Smooth muscle cell (in vitro differentiated cells): Measurements from ENCODE around the gene PPP2R5D. TPM values are rescaled to one million over a fixed set of nuclear protein-coding genes. Genes with fewer than 3 reads are reported as not detected.

ENCODE experiments used
- DNase-seq: peaks from one replicate; lab custom pipeline; 2025; ENCODE audit not compliant: unreplicated experiment; lab: John Stamatoyannopoulos, UW
- H2AFZ ChIP-seq: fragments of 200-600 bp; sonication (generic); 2 replicates; pipeline ENCODE4 v1.6.0; 2016; ENCODE audit warnings: antibody characterized with exemption, low read depth, mild to moderate bottlenecking
- H3F3A ChIP-seq: fragments of 200-600 bp; sonication (generic); 2 replicates; pipeline ENCODE4 v1.6.0; 2017; ENCODE audit warnings: antibody characterized with exemption, low read depth
- H3K27ac ChIP-seq: fragments of 200-600 bp; sonication (generic); 2 replicates; pipeline ENCODE4 v1.5.1; 2016; ENCODE audit warnings: low read depth, mild to moderate bottlenecking
- H3K27me3 ChIP-seq: fragments of 200-600 bp; sonication (generic); 2 replicates; pipeline ENCODE4 v1.6.1; 2016; ENCODE audit warnings: low read depth, mild to moderate bottlenecking
- H3K36me3 ChIP-seq: fragments of 200-600 bp; sonication (generic); 2 replicates; pipeline ENCODE4 v1.5.1; 2016; ENCODE audit warnings: low read depth
- H3K4me1 ChIP-seq: fragments of 200-600 bp; sonication (generic); 2 replicates; pipeline ENCODE4 v1.5.1; 2016; ENCODE audit warnings: low read depth
- H3K4me2 ChIP-seq: fragments of 200-600 bp; sonication (generic); 2 replicates; pipeline ENCODE4 v1.6.0; 2016; ENCODE audit warnings: mild to moderate bottlenecking
- H3K4me3 ChIP-seq: fragments of 200-600 bp; sonication (generic); 2 replicates; pipeline ENCODE4 v1.5.1; 2016; ENCODE audit warnings: mild to moderate bottlenecking
- H3K79me2 ChIP-seq: fragments of 200-600 bp; sonication (generic); 2 replicates; pipeline ENCODE4 v1.6.0; 2016; ENCODE audit warnings: low read depth, mild to moderate bottlenecking
- H3K9ac ChIP-seq: fragments of 200-600 bp; sonication (generic); 2 replicates; pipeline ENCODE4 v1.6.0; 2016; ENCODE audit warnings: low read depth
- H3K9me3 ChIP-seq: fragments of 200-600 bp; sonication (generic); replicated peaks from 2 replicates; pipeline ENCODE4 v1.5.1; 2016; ENCODE audit warnings: low read depth
- H4K20me1 ChIP-seq: fragments of 200-600 bp; sonication (generic); 2 replicates; pipeline ENCODE4 v1.6.0; 2016; ENCODE audit warnings: low read depth
- CTCF ChIP-seq: fragments of 200-600 bp; sonication (generic); IDR thresholded peaks from 2 replicates; pipeline ENCODE4 v1.5.1; 2017; ENCODE audit warnings: borderline replicate concordance, mild to moderate bottlenecking, antibody characterized with exemption; ENCODE audit not compliant: insufficient read depth, poor library complexity, severe bottlenecking
- WGBS: methylation state at CpG from one replicate; pipeline ENCODE4 v1.1.7; 2016; ENCODE audit warnings: low lambda C conversion rate; 5-methylcytosine and 5-hydroxymethylcytosine counted together
- polyA plus RNA-seq: library from polyadenylated mRNA; unstranded; fragments of >200 nt; fragmentation: Nextera tagmentation; extraction: Ambion mirVana; gene quantifications from 2 replicates; pipeline ENCODE4 v1.2.1, GENCODE V29; 2016
- total RNA-seq: library from RNA; depleted of rRNA; stranded (reverse); fragments of >200 nt; gene quantifications from 2 replicates; pipeline ENCODE4 v1.2.3, GENCODE V29; 2014

The PPP2R5D gene
- total and polyA plus RNA-seq, 2 experiments from 2014 or later = 46.4 to 51.3 TPM

- H4K20me1 ChIP-seq = no peaks in the 10 kb centered on the region
- DNase-seq = no peak
- TF ChIP-seq CTCF = no peak
Observed at GRCh38 chr6:43061861-43062260, 77.5 kb downstream of the PPP2R5D start.

More at GRCh38 chr6:43061861-43062260, 77.5 kb downstream of the PPP2R5D start:
- Histone ChIP-seq H3K9me3 (no peaks in the 10 kb centered on the region), H3K36me3 (no peaks in the 10 kb centered on the region), H2AFZ (no peak overlapping the region), H3K9ac (no peak overlapping the region), H3K27me3 (no peaks in the 10 kb centered on the region), H3K4me1 (peaks cover 16% of the 10 kb centered on the region), H3K27ac (no peak overlapping the region), H3K4me2 (no peak overlapping the region), H3F3A (no peaks in the 10 kb centered on the region), H3K4me3 (no peak overlapping the region), H3K79me2 (peaks cover 22% of the 10 kb centered on the region)
- 72% methylated on average over 2 of the region's 2 CpGs for WGBS

Other genes starting within 250 kb of the PPP2R5D start
- 30.1 and 31.5 TPM in 2 replicates for gene TBCC, start 238.5 kb upstream of the PPP2R5D start, total RNA-seq
- 31.8 and 41.5 TPM in 2 replicates for gene TBCC, start 238.5 kb upstream of the PPP2R5D start, polyA plus RNA-seq
- gene BICRAL, start 202.5 kb upstream of the PPP2R5D start, total RNA-seq = 7.2 and 7.9 TPM in 2 replicates
- gene BICRAL, start 202.5 kb upstream of the PPP2R5D start, polyA plus RNA-seq = 1.4 and 2.7 TPM in 2 replicates
- gene RPL7L1, start 105.0 kb upstream of the PPP2R5D start, total RNA-seq = 64.0 and 75.4 TPM in 2 replicates
- 51.7 and 57.6 TPM in 2 replicates for gene RPL7L1, start 105.0 kb upstream of the PPP2R5D start, polyA plus RNA-seq
- not detected in 2 replicates for gene PTCRA, start 68.5 kb upstream of the PPP2R5D start, total RNA-seq
- not detected in 2 replicates for gene PTCRA, start 68.5 kb upstream of the PPP2R5D start, polyA plus RNA-seq
- 16.3 and 20.5 TPM in 2 replicates for gene CNPY3, start 55.1 kb upstream of the PPP2R5D start, total RNA-seq
- gene CNPY3, start 55.1 kb upstream of the PPP2R5D start, polyA plus RNA-seq = 42.6 and 51.4 TPM in 2 replicates
- not detected in 2 replicates for gene GNMT, start 23.8 kb upstream of the PPP2R5D start, total RNA-seq
- gene GNMT, start 23.8 kb upstream of the PPP2R5D start, polyA plus RNA-seq = 0.17 TPM in 1 of 2 replicates, not detected in the other
- gene PEX6, start 5.4 kb upstream of the PPP2R5D start, total RNA-seq = 9.7 and 11.3 TPM in 2 replicates
- gene PEX6, start 5.4 kb upstream of the PPP2R5D start, polyA plus RNA-seq = 23.4 and 24.6 TPM in 2 replicates
- gene MEA1, start 29.4 kb downstream of the PPP2R5D start, total RNA-seq = 71.3 and 86.7 TPM in 2 replicates
- 154 and 161 TPM in 2 replicates for gene MEA1, start 29.4 kb downstream of the PPP2R5D start, polyA plus RNA-seq
- 51.5 and 61.8 TPM in 2 replicates for gene KLHDC3, start 29.7 kb downstream of the PPP2R5D start, total RNA-seq
- 102 and 113 TPM in 2 replicates for gene KLHDC3, start 29.7 kb downstream of the PPP2R5D start, polyA plus RNA-seq
- gene RRP36, start 37.1 kb downstream of the PPP2R5D start, total RNA-seq = 56.4 and 64.8 TPM in 2 replicates
- 71.9 and 72.7 TPM in 2 replicates for gene RRP36, start 37.1 kb downstream of the PPP2R5D start, polyA plus RNA-seq
- gene CUL7, start 69.3 kb downstream of the PPP2R5D start, total RNA-seq = 36.9 and 51.4 TPM in 2 replicates
- gene CUL7, start 69.3 kb downstream of the PPP2R5D start, polyA plus RNA-seq = 48.7 and 49.6 TPM in 2 replicates
- gene MRPL2, start 74.9 kb downstream of the PPP2R5D start, total RNA-seq = 16.4 and 24.0 TPM in 2 replicates
- 112 and 125 TPM in 2 replicates for gene MRPL2, start 74.9 kb downstream of the PPP2R5D start, polyA plus RNA-seq
- 13.2 and 20.0 TPM in 2 replicates for gene KLC4, start 75.1 kb downstream of the PPP2R5D start, total RNA-seq
- gene KLC4, start 75.1 kb downstream of the PPP2R5D start, polyA plus RNA-seq = 25.3 and 25.7 TPM in 2 replicates
- 376 and 417 TPM in 2 replicates for gene PTK7, start 91.7 kb downstream of the PPP2R5D start, total RNA-seq
- 596 and 598 TPM in 2 replicates for gene PTK7, start 91.7 kb downstream of the PPP2R5D start, polyA plus RNA-seq
- gene SRF, start 186.7 kb downstream of the PPP2R5D start, total RNA-seq = 20.6 and 22.9 TPM in 2 replicates
- gene SRF, start 186.7 kb downstream of the PPP2R5D start, polyA plus RNA-seq = 6.8 and 9.3 TPM in 2 replicates
- 18.8 and 22.3 TPM in 2 replicates for gene CUL9, start 197.6 kb downstream of the PPP2R5D start, total RNA-seq
- 13.9 and 37.1 TPM in 2 replicates for gene CUL9, start 197.6 kb downstream of the PPP2R5D start, polyA plus RNA-seq
- 18.4 and 33.8 TPM in 2 replicates for gene DNPH1, start 244.9 kb downstream of the PPP2R5D start, total RNA-seq
- gene DNPH1, start 244.9 kb downstream of the PPP2R5D start, polyA plus RNA-seq = 82.1 and 82.4 TPM in 2 replicates